Stimulated activated CD8-positive, alpha-beta memory T cell treated with anti-CD3 and anti-CD28 coated beads, Interleukin-15, amount 100 ng/mL, for 48 hours (primary cell): ENCODE data around the gene CD82.
"Not testable (repeated sequence)": the region's sequence is repeated elsewhere in the genome, so short reads cannot be mapped to it uniquely, and the experiment has no call there.

Experiments used
- DNase-seq, 2 donors: peaks; one replicate each; pipeline ENCODE4 v3.0.0-alpha.2; 2020; ENCODE audit warnings: low read depth in 2 of 2

Gene CD82

GRCh38 chr11:44631831-44632230 lies 66.4 kb downstream of the CD82 start:
- DNase-seq, result no peak

- DNase-seq, result no peak
Measured at GRCh38 chr11:44632466-44633123, 67.1 kb downstream of the CD82 start.

GRCh38 chr11:44633641-44634040 lies 68.2 kb downstream of the CD82 start:
- DNase-seq, result no peak

GRCh38 chr11:44634401-44635281 lies 69.2 kb downstream of the CD82 start:
- peak in 1 of 2 donors; percentile 18 for DNase-seq

- DNase-seq, result no peak
Measured at GRCh38 chr11:44637487-44637886, 72.0 kb downstream of the CD82 start.

- no peak for DNase-seq
Measured at GRCh38 chr11:44638032-44638431, 72.6 kb downstream of the CD82 start.

GRCh38 chr11:44643217-44643616 lies 77.8 kb downstream of the CD82 start:
- DNase-seq, result no peak

GRCh38 chr11:44645827-44646226 lies 80.4 kb downstream of the CD82 start:
- DNase-seq, result no peak

- not testable (repeated sequence) for DNase-seq
Measured at GRCh38 chr11:44647255-44647955, 81.9 kb downstream of the CD82 start.

GRCh38 chr11:44648109-44648508 lies 82.6 kb downstream of the CD82 start:
- no peak for DNase-seq

- no peak for DNase-seq
Measured at GRCh38 chr11:44651535-44652155, 86.2 kb downstream of the CD82 start.

GRCh38 chr11:44652901-44653644 lies 87.6 kb downstream of the CD82 start:
- DNase-seq, result no peak

- DNase-seq, result no peak
Measured at GRCh38 chr11:44654057-44654456, 88.6 kb downstream of the CD82 start.

- no peak for DNase-seq
Measured at GRCh38 chr11:44654596-44654995, 89.1 kb downstream of the CD82 start.

GRCh38 chr11:44657836-44658505 lies 92.5 kb downstream of the CD82 start:
- no peak for DNase-seq

GRCh38 chr11:44658506-44658850 lies 93.0 kb downstream of the CD82 start:
- no peak for DNase-seq

- no peak for DNase-seq
Measured at GRCh38 chr11:44659641-44660040, 94.2 kb downstream of the CD82 start.

GRCh38 chr11:44660535-44660934 lies 95.1 kb downstream of the CD82 start:
- DNase-seq, result not testable (repeated sequence)

- no peak for DNase-seq
Measured at GRCh38 chr11:44661311-44661717, 95.9 kb downstream of the CD82 start.
